GM21367 (cell line): Measurements from ENCODE around the gene ZSCAN25.
"Not testable (repeated sequence)": the region's sequence is repeated elsewhere in the genome, so short reads cannot be mapped to it uniquely, and the experiment has no call there.

ENCODE experiments used
- ATAC-seq: cut with Tn5 transposase; IDR thresholded peaks from one replicate; pipeline ENCODE4 v1.9.1; 2021; ENCODE audit not compliant: unreplicated experiment

ZSCAN25 gene

GRCh38 chr7:99616359-99617191 lies at the start of gene ZSCAN25:
Gene ZSCAN25, plus strand, starts transcription at chr7:99616946. Its CDS starts 2,661 bp downstream, at chr7:99619607.
- ATAC-seq: peak; percentile 80

GRCh38 chr7:99568770-99569169 lies 48.0 kb upstream of the ZSCAN25 start:
- ATAC-seq: not testable (repeated sequence)

GRCh38 chr7:99571768-99572167 lies 45.0 kb upstream of the ZSCAN25 start:
- ATAC-seq: no peak

- ATAC-seq: no peak
Observed at GRCh38 chr7:99573257-99573656, 43.5 kb upstream of the ZSCAN25 start.

- no peak for ATAC-seq
Observed at GRCh38 chr7:99576251-99576650, 40.5 kb upstream of the ZSCAN25 start.

GRCh38 chr7:99579281-99579955 lies 37.3 kb upstream of the ZSCAN25 start:
- no peak for ATAC-seq

- no peak for ATAC-seq
Observed at GRCh38 chr7:99579956-99580777, 36.6 kb upstream of the ZSCAN25 start.

- ATAC-seq: not testable (repeated sequence)
Observed at GRCh38 chr7:99580778-99581332, 35.9 kb upstream of the ZSCAN25 start.

- no peak for ATAC-seq
Observed at GRCh38 chr7:99588868-99589267, 27.9 kb upstream of the ZSCAN25 start.

GRCh38 chr7:99594948-99595745 lies 21.6 kb upstream of the ZSCAN25 start:
- no peak for ATAC-seq

GRCh38 chr7:99596408-99596955 lies 20.3 kb upstream of the ZSCAN25 start:
- no peak for ATAC-seq

GRCh38 chr7:99597762-99598501 lies 18.8 kb upstream of the ZSCAN25 start, which contains the start of gene TMEM225B:
Gene TMEM225B, plus strand, starts transcription at chr7:99598267. Its CDS starts 6,122 bp downstream, at chr7:99604389.
- ATAC-seq: no peak

- no peak for ATAC-seq
Observed at GRCh38 chr7:99599836-99600235, 16.9 kb upstream of the ZSCAN25 start.

GRCh38 chr7:99601656-99602310 lies 15.0 kb upstream of the ZSCAN25 start:
- no peak for ATAC-seq

GRCh38 chr7:99605527-99605926 lies 11.2 kb upstream of the ZSCAN25 start:
- no peak for ATAC-seq

GRCh38 chr7:99606531-99606930 lies 10.2 kb upstream of the ZSCAN25 start:
- no peak for ATAC-seq

- no peak for ATAC-seq
Observed at GRCh38 chr7:99607548-99607947, 9.2 kb upstream of the ZSCAN25 start.

- no peak for ATAC-seq
Observed at GRCh38 chr7:99614495-99614894, 2.3 kb upstream of the ZSCAN25 start.

GRCh38 chr7:99615989-99616358 lies 772 bp upstream of the ZSCAN25 start:
- no peak for ATAC-seq
